ENCODE data around the gene GET4.

Gene GET4

GRCh38 chr7:886626-887487, 10.5 kb downstream of the GET4 start:
- no peak for DNase-seq (ENCODE audit: low read depth)

- no peak for DNase-seq (ENCODE audit: low read depth)
Measured at GRCh38 chr7:887488-887820, 11.1 kb downstream of the GET4 start.

- no peak for DNase-seq (ENCODE audit: low read depth)
Measured at GRCh38 chr7:888081-889024, 12.0 kb downstream of the GET4 start.

GRCh38 chr7:889025-889390, 12.7 kb downstream of the GET4 start:
- DNase-seq (ENCODE audit: low read depth) = no peak

- no peak for DNase-seq (ENCODE audit: low read depth)
Measured at GRCh38 chr7:889391-889790, 13.0 kb downstream of the GET4 start.

- no peak for DNase-seq (ENCODE audit: low read depth)
Measured at GRCh38 chr7:890868-891267, 14.5 kb downstream of the GET4 start.

- no peak for DNase-seq (ENCODE audit: low read depth)
Measured at GRCh38 chr7:891291-891690, 14.9 kb downstream of the GET4 start.

GRCh38 chr7:891805-892204, 15.5 kb downstream of the GET4 start:
- DNase-seq (ENCODE audit: low read depth) = no peak

GRCh38 chr7:892648-893593, 16.6 kb downstream of the GET4 start:
- no peak for DNase-seq (ENCODE audit: low read depth)

GRCh38 chr7:893686-894085, 17.3 kb downstream of the GET4 start:
- no peak for DNase-seq (ENCODE audit: low read depth)

GRCh38 chr7:894164-894867, 18.0 kb downstream of the GET4 start:
- DNase-seq (ENCODE audit: low read depth) = no peak

- DNase-seq (ENCODE audit: low read depth) = no peak
Measured at GRCh38 chr7:894927-895450, 18.6 kb downstream of the GET4 start.

GRCh38 chr7:895451-896052, 19.2 kb downstream of the GET4 start:
- no peak for DNase-seq (ENCODE audit: low read depth)

GRCh38 chr7:896346-897075, 20.2 kb downstream of the GET4 start:
- no peak for DNase-seq (ENCODE audit: low read depth)

- DNase-seq (ENCODE audit: low read depth) = no peak
Measured at GRCh38 chr7:897086-897485, 20.7 kb downstream of the GET4 start.

- no peak for DNase-seq (ENCODE audit: low read depth)
Measured at GRCh38 chr7:897771-898376, 21.5 kb downstream of the GET4 start.

GRCh38 chr7:898460-898854, 22.1 kb downstream of the GET4 start:
- DNase-seq (ENCODE audit: low read depth) = no peak

- no peak for DNase-seq (ENCODE audit: low read depth)
Measured at GRCh38 chr7:898855-899681, 22.7 kb downstream of the GET4 start.

GRCh38 chr7:899806-900205, 23.5 kb downstream of the GET4 start:
- no peak for DNase-seq (ENCODE audit: low read depth)
